ENCODE measurements around the gene NOL4.

Gene NOL4

GRCh38 chr18:34219651-34220050 is 5.1 kb downstream of the NOL4 start:
- H3K27ac ChIP-seq, result no peak overlapping the region
- TF ChIP-seq, protein P1, sequence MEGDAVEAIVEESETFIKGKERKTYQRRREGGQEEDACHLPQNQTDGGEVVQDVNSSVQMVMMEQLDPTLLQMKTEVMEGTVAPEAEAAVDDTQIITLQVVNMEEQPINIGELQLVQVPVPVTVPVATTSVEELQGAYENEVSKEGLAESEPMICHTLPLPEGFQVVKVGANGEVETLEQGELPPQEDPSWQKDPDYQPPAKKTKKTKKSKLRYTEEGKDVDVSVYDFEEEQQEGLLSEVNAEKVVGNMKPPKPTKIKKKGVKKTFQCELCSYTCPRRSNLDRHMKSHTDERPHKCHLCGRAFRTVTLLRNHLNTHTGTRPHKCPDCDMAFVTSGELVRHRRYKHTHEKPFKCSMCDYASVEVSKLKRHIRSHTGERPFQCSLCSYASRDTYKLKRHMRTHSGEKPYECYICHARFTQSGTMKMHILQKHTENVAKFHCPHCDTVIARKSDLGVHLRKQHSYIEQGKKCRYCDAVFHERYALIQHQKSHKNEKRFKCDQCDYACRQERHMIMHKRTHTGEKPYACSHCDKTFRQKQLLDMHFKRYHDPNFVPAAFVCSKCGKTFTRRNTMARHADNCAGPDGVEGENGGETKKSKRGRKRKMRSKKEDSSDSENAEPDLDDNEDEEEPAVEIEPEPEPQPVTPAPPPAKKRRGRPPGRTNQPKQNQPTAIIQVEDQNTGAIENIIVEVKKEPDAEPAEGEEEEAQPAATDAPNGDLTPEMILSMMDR (IDR thresholded peaks at IDR 0.05), result no peak
- no peak for TF ChIP-seq ZFX (IDR thresholded peaks at IDR 0.05; ENCODE audit: borderline replicate concordance)

DNA sequence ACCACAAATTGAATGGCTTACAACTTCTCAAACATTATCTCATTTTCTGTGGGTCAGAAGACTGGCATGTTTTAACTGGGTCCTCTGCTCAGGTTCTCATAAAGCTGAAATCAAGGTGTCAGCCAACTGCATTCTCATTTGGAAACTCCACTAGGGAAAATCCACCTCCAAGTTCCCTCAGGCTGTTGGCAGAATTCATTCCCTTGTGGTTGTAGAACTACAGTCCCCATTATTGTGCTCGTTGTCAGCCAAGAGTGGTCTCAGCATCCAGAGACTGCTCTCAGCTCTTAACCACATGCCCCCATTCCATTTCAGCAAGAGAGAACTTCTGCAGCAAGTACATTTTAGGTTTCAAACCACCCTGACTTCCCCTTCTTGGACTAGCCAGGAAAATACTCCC is 12.2 kb downstream of the NOL4 start:
- no peak overlapping the region for H3K27ac ChIP-seq
- TF ChIP-seq, protein P1 (IDR thresholded peaks at IDR 0.05), result no peak
- no peak for TF ChIP-seq ZFX (IDR thresholded peaks at IDR 0.05; ENCODE audit: borderline replicate concordance)

- TF ChIP-seq ZFX (IDR thresholded peaks at IDR 0.05; ENCODE audit: borderline replicate concordance), result no peak
- TF ChIP-seq, protein P1 (IDR thresholded peaks at IDR 0.05), result no peak
- no peak overlapping the region for H3K27ac ChIP-seq
Measured at GRCh38 chr18:34207344-34207851, 17.3 kb downstream of the NOL4 start.

DNA sequence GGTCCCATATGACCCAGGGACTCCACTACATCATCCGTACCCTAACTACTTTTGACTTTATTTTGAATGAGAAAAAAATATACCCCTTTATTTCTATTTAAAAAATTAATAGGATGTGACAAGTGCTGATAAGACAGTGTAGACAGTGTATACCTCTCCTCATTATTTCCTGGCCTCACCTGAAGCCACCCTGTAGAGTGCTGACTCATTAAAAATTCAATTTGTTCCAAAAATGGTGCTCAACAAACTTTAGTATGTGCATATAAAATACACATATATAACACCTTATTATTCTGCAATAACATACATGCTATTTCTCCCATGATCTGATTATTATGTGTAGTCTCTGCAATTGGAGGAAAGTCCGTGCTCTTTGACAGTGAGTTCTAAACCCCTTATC is 20.8 kb downstream of the NOL4 start:
- no peak overlapping the region for H3K27ac ChIP-seq
- TF ChIP-seq ZFX (IDR thresholded peaks at IDR 0.05; ENCODE audit: borderline replicate concordance), result no peak
- TF ChIP-seq, protein P1 (IDR thresholded peaks at IDR 0.05), result no peak

DNA sequence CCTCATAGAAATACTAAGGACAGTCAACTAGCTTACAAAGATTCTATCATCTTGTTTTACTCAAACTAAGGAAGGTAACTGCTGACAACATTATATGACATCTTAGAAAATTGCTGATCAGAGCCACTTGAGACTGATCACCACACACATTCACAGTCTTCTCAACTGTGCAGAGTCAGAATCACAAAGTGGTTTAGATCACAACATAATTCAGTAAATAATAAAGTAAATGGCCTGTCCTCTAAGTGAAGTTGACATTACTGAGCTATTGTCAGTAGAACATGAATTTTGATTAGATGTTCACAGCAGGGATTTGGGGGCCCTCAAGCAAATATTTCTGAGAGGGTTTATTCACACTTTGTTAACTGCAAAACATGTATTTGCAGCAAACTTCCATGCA is 28.5 kb downstream of the NOL4 start:
- H3K27ac ChIP-seq, result no peak overlapping the region
- TF ChIP-seq, protein P1 (IDR thresholded peaks at IDR 0.05), result no peak
- no peak for TF ChIP-seq ZFX (IDR thresholded peaks at IDR 0.05; ENCODE audit: borderline replicate concordance)

DNA sequence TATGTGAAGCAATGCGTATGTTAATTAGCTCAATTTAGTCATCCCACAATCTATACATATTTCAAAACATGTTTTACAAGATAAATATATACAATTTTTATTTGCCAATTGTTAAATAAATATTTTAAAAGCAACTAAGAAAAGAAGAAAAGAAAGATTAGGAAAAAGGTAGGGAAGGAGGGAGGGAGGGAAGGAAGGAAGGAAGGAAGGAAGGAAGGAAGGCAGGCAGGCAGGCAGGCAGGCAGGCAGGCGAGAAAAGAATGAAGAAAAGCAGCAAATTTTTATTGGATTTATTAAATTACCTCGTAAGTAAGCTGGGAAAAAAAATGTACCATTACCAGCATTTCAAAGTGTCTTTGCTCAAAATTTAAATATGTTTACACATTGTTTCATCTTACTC is 30.5 kb downstream of the NOL4 start:
- TF ChIP-seq ZFX (IDR thresholded peaks at IDR 0.05; ENCODE audit: borderline replicate concordance), result no peak
- TF ChIP-seq, protein P1 (IDR thresholded peaks at IDR 0.05), result no peak
- H3K27ac ChIP-seq, result no peak overlapping the region

- TF ChIP-seq, protein P1 (IDR thresholded peaks at IDR 0.05), result no peak
- TF ChIP-seq ZFX (IDR thresholded peaks at IDR 0.05; ENCODE audit: borderline replicate concordance), result no peak
- no peak overlapping the region for H3K27ac ChIP-seq
Measured at GRCh38 chr18:34189656-34190435, 34.9 kb downstream of the NOL4 start.
